HG02840 (cell line): ENCODE measurements around the gene CMTM1.
A peak's percentile ranks its signal among the peaks of the same experiment; 100 is the strongest.

Experiments
- ATAC-seq: cut with Tn5 transposase; IDR thresholded peaks from one replicate; pipeline ENCODE4 v1.9.1; 2021; ENCODE audit warnings: mild to moderate bottlenecking, moderate library complexity, moderate number of reproducible peaks; ENCODE audit not compliant: unreplicated experiment, low FRiP score

Gene CMTM1

GRCh38 chr16:66566051-66566901, at the start of gene CMTM1:
Gene CMTM1 (plus strand): TSS chr16:66566439. CDS start chr16:66566514, 75 bp downstream.
- no peak for ATAC-seq

GRCh38 chr16:66516509-66516807, 49.8 kb upstream of the CMTM1 start:
- no peak for ATAC-seq

GRCh38 chr16:66516808-66517585, 49.2 kb upstream of the CMTM1 start:
- ATAC-seq = peak; percentile 96

- no peak for ATAC-seq
Measured at GRCh38 chr16:66517586-66518263, 48.5 kb upstream of the CMTM1 start.

GRCh38 chr16:66519482-66520373, 46.5 kb upstream of the CMTM1 start:
- ATAC-seq = no peak

GRCh38 chr16:66520406-66521170, 45.7 kb upstream of the CMTM1 start:
- ATAC-seq = no peak

GRCh38 chr16:66521252-66521713, 45.0 kb upstream of the CMTM1 start:
- ATAC-seq = no peak

- ATAC-seq = no peak
Measured at GRCh38 chr16:66521951-66522771, 44.1 kb upstream of the CMTM1 start.

GRCh38 chr16:66522816-66523590, 43.2 kb upstream of the CMTM1 start:
- no peak for ATAC-seq

GRCh38 chr16:66523861-66524354, 42.3 kb upstream of the CMTM1 start:
- ATAC-seq = no peak

GRCh38 chr16:66524601-66525164, 41.6 kb upstream of the CMTM1 start:
- ATAC-seq = peak; percentile 49

GRCh38 chr16:66525396-66526180, 40.7 kb upstream of the CMTM1 start:
- no peak for ATAC-seq

- ATAC-seq = no peak
Measured at GRCh38 chr16:66528294-66528693, 37.9 kb upstream of the CMTM1 start.

- no peak for ATAC-seq
Measured at GRCh38 chr16:66529475-66529874, 36.8 kb upstream of the CMTM1 start.

- no peak for ATAC-seq
Measured at GRCh38 chr16:66534376-66534799, 31.9 kb upstream of the CMTM1 start.

GRCh38 chr16:66536525-66536924, 29.7 kb upstream of the CMTM1 start:
- ATAC-seq = no peak
